GM18867 (cell line): ENCODE results near the gene TRPT1.

Source experiments
- ATAC-seq: cut with Tn5 transposase; IDR thresholded peaks from one replicate; pipeline ENCODE4 v1.9.1; 2021; ENCODE audit warnings: mild to moderate bottlenecking, moderate library complexity; ENCODE audit not compliant: unreplicated experiment

Gene TRPT1

DNA sequence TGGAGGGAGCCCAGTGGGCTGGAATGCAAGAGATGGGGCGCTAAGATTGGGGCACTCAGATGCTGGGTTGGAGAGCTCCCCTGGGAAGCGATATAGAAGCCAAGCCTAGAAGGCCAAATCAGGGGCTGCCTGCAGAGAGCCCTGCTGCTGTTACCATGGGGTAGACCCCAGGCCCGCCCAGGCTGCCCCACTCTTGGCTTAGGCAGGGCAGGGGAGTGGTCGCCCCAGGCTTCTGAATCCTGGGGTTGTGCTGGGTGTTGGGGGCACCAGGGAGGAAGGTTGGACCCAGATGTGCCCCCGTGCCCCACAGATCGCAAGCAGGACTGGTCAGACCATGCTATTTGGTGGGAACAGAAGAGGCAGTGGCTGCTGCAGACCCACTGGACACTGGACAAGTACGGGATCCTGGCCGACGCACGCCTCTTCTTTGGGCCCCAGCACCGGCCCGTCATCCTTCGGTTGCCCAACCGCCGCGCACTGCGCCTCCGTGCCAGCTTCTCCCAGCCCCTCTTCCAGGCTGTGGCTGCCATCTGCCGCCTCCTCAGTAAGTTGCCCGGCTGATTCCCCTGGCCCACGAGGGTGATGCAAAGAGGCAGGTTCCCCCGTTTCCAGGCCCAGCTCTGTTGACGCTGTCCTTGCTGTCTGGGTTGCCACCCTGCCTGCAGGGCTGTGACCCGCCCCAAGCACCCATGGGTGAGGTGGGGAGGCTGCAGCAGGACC, 15.5 kb downstream of the TRPT1 start:
- ATAC-seq, result no peak

DNA sequence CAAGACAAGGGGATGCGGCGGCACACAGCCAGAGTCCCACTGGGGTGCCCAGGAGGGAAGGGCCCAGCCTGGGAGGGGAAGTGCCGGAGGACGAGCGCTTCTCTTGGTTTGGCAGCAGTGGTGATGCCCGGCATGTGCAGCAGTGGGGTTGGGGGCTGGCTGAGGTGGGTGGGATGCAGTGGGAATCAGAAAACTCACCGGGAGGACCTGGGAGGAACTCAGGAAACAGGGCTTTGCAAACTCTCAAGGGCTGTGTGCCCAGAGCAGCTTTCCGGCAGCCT, 16.5 kb downstream of the TRPT1 start:
- no peak for ATAC-seq

DNA sequence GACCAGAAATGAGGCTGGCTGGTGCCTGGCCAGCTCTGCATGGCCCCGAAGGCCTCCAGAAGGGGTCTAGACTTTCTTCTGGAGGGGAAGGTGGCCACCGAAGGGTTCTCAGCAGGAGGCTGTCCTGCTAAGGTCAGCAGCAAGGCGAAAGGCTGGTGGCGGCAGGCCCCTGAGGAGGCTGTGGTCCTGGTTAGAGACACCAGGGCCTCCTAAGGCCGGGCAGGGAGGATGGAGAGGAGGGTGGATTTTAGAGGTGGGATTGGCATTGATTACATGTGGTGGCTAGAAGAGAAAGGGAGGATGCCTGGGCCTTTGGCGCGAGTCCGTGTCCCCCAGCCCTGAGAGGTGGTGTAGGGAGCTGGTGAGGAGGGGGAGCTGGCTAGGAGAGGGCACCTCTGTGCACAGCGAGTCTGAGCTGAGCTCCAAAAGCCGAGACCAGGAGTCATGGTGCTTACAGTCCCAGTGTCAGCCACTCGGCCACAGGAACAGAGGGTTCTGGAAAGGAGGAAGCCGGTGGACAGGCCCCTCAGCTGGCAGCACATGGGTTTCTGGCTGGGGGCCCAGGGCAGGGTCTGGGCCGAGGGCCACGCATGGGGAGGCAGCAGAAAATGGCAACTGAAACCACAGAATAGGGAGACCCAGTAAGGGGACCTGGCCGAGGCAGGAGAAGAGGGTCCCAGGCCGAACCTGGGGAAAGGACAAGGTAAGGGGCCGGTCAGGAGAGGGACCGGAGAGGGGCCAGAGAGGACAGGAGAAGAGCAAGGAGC, 17.0 kb downstream of the TRPT1 start:
- ATAC-seq, result no peak

DNA sequence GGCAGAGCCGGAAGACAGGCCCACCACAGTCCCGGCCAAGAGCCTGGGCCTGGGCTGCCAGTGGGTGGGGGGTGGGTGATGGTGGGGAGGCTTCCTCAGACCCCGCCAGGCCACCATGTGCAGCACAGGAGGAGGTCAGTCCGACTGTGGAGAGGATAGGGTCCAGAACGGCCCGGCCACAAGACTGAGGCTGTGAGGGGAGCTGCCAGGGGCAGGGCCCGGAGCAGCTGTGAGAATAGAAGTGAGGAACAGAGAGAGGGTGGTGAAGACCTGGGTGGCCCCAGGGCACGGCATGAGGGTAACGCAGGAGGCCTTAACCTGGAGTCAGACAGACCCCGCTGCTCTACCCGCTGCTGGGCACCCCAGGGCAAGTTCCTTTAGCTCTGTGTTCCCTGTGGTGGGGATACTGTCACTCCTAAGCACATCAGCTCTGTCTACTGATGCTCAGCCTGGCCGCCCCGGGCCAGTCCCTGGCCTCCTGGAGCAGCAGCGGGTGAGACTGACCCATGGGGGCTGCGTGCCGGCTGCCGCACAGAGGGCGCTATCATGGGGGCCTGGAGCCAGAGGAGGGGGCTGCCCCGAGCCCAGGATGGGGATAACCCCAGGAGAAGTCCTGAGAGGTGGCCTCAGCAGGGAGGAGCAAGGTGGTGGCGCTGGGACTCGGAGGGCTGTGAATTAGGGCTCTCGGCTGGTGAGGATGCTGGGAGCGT, 17.7 kb downstream of the TRPT1 start:
- no peak for ATAC-seq

DNA sequence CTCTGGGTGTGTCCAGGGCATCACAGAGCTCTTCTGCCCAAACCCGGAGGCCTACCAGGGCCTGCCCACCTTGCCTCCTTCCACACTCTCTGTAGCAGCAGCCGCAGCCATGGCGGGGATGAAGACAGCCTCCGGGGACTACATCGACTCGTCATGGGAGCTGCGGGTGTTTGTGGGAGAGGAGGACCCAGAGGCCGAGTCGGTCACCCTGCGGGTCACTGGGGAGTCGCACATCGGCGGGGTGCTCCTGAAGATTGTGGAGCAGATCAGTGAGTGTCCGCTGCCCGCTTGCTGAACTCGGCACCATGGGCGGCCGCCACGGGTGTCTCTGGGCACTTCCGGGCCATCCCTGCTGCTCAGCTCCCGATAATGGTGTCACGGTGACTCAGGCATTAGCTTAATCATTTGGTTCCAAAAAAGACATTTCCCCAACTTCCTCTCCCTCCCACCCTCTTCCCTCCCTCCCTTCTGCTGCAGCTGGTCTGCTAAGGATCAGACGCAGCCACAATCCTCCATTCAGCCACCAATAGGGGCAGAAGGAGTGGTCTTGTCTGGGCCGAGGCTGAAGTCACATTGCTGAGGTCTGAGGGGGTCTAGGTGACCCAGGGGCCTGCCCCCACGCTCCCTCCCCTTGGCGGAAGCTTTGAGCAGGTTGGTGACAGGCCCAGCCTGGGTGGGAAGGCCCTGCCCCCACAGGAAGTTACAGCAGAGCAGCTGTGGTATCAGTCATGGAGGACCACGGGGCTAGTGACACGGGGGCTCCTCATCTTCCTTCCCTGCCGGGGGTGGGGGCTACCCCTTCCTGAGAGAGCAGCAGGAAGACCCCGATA, 18.5 kb downstream of the TRPT1 start:
- ATAC-seq, result peak; percentile 54

DNA sequence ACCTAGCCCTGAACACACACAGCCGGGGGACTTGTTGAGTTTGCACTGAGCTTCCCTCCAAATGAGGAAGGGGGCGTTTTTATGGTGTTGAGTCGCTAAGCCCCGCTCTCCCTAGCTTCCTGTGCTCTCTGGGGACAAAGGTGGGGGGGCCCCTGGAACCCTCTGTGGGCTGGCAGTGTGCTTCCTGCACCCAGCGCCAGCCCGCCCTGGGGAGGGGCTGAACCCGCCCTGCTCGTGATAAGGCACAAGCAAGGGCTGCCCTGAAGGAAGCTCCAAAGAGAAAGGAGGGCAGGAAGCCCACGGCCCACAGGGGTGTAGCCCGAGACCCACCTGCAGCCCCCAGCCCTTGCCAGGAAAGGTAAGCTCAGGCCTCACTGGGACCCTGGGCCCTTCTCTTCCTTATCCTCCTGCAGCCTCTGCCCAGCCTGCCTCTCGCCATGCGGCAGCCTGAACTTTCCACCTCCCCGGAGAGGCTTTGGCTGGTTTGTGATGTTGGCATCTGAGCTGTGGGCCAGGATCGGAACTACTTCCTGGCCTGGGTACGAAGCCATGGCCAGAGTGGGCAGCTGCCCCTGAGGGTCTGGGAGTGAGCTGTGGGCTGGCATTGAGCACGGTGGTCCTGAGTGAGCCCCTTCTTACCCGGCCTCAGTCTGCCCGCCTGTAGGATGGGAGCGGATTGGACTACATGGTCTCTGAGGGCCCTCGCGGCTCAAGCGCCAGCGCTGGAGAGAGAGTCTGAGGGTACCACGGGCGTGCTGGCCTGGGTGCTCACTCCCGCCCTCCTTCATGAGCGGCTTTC, 19.3 kb downstream of the TRPT1 start, which contains the start of gene FERMT3:
FERMT3 (plus strand) TSS at position 265 of the 799 bp plus-strand sequence. CDS start 644 bp downstream, outside the sequence.
- peak; percentile 41 for ATAC-seq

DNA sequence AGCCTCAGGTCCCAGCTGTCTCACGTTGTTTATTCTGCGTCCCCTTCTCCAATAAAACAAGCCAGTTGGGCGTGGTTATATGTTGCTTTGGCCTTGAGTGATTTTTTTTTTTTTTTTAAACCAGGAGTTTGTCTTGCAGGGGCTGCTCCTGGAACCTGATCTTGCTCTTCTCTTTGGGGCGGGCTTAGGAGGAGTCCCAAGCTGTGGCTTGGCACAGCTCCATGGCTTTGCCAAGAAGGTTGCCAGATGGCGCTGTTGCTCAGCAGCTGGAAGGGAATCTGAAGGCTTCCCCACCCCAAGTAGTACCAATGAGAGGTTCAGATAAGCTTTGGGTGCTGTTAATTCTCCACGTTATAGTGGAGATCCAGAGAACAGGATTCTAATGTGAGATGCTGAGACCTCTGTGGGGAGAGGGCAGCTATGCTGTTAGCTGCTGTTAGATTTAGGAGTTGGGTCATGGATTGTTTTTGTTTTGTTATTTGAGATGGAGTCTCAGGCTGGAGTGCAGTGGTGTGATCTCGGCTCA, 21.5 kb downstream of the TRPT1 start:
- no peak for ATAC-seq

DNA sequence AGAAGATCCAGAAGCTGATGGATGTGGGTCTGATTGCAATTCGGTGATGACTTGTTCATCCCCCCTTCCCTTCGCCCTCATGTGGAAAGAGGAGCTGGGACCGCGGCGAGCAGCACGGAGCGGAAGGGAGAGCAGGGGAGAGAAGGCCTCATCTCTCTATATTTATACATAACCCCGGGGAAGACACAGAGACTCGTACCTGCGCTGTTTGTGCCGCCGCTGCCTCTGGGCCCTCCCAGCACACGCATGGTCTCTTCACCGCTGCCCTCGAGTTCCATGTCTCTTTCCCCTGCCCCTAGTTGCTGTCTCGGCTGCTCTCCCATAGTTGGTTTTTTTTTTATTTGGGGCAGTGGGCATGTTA, 21.9 kb downstream of the TRPT1 start:
- ATAC-seq, result no peak

DNA sequence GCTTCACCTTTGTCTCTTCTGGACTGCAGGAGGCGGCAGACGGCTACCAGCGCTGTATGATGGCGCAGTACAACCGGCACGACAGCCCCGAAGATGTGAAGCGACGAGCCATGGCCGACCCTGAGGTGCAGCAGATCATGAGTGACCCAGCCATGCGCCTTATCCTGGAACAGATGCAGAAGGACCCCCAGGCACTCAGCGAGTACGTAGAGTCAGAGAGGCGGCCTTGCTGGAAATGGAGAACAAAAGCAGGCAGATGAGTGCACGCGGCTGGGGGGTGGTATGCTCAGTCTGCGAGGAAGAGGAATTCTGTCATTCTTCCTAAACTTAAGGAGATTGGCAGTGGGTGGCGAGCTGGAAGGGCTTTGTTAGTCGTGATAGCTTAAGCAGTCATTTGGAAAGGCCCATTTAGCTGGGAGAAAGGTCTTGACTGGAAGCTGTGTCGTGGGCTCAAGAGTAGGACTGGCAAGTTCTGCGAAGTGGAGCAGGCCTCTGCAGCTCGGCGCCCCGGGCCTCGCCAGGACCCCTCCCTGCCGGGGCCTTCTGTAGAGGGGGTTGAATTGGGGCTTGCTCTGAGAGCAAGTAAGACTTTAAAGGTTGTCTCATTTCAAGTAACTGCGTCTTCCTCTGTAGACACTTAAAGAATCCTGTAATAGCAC, 22.4 kb downstream of the TRPT1 start:
- ATAC-seq, result no peak

DNA sequence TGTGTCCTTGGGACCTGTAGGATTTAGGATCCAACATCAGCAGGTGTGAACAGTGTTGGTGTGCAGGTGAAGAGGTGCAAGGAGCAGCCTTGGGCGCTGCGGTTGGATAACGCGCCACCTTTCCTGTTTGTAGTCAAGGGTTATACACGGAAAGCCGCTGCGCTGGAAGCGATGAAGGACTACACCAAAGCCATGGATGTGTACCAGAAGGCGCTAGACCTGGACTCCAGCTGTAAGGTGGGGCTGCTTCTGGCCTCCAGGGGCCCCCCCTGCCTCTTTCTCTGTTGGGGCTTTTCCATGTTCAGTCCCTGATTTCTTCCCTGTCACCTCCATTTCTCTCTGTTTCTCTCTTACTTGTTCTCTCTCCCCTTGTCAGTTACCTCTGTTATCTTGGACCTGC, 23.0 kb downstream of the TRPT1 start:
- no peak for ATAC-seq

DNA sequence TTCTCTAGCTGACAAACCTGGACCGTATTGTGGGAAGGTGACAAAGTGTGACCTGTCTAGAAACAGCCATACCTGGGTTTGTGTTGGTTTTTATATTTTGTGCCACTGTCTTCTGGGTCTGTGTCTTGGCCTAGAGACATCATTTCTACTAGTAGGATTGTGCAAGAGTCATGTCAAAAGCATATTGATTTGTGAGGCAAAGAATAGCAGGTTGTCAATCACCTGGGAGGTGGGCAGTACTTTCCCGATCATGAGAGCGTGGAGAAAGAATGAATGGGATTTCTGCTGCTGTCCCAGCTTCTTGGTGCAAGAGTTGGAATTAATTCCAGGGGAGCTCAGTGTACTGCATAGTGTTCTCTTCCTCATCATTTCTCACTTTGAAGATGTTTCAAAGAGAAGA, 24.4 kb downstream of the TRPT1 start:
- ATAC-seq, result no peak

DNA sequence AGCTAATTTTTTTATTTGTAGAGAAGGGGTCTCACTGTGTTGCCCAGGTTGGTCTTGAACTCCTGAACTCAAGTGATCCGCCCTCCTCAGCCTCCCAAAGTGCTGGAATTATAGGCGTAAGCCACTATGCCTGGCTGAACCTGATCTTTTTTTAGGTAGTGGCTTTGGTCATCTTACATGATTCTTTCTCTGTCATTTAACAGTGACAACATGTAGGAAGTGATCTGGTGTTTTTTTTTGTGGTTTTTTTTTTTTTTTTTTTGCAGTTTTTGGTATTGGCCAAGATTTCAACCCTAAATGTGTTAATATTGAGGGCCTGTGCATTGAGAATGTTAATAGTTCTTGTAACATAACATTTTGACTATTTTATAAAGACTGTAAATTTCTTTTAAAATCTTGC, 27.5 kb downstream of the TRPT1 start:
- no peak for ATAC-seq

DNA sequence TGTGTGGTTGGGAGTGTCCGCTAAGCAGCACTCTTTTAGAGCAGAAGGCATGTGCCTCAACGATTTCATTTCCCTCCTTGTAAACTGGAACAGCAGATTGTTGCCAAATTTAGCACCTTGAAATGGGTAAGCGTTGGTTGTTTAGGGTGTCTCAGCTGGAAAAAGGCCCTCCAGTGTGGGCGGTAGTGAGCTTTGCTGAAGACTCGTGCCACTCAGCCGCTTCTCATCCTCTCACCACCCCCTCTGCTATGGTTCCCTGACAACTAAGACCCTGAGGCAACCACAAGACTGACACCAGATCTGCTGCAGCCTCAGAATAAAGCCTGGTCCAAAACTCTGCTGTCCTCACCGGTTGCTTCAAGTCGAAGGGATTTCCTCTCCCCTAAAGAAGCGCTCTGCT, 29.4 kb downstream of the TRPT1 start:
- ATAC-seq, result no peak

DNA sequence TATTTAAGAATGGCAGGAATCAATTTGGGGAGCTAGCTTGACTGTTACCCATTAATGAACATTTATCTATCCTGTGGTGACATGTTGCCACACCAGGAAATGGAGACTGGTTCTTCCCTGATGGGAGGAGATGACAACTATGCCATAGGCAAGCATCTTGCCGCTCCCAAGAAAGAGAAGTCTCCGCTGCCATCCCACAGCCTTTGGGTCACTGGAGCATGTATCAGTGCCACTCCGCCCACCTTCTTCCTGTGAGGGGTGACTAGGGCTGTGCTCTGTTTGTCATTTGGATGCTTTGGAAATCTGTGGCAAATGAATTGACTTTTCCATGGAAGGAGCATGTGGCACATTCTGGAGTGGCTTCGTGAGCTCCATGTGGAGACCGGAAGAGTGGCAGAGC, 33.6 kb downstream of the TRPT1 start:
- ATAC-seq, result no peak

DNA sequence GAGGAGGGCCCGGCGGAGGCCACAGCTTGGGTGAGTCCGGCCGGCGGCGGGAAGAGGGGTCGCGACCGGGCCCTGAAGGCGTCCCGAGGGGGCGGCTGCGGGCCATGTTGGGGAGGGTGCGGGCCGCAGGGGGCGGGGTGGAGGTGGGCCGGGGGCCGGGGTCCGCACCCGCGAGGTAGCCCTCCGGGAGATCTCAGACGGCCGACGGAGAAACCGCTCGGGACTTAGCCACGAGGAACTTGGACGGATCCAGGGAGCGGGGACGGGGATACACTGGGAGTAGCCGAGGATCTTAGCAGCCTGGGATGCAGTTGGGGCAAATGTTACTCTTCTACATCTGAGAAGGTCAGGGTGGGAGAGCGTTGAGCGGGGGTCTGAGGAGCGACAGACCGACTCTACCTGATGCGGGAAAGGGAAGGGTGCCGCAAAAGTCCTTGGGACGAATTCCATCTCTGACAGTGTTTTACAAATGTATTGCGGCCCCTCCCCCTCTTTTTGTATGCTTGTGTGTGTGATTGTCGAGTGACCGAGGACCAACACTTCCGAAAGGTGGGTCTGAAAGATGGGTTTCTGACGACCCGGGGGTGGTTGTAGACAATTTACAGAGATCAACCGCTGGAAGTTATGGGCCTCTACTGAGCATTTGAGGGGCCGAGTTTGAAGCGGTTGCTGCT, 39.4 kb downstream of the TRPT1 start:
- no peak for ATAC-seq

DNA sequence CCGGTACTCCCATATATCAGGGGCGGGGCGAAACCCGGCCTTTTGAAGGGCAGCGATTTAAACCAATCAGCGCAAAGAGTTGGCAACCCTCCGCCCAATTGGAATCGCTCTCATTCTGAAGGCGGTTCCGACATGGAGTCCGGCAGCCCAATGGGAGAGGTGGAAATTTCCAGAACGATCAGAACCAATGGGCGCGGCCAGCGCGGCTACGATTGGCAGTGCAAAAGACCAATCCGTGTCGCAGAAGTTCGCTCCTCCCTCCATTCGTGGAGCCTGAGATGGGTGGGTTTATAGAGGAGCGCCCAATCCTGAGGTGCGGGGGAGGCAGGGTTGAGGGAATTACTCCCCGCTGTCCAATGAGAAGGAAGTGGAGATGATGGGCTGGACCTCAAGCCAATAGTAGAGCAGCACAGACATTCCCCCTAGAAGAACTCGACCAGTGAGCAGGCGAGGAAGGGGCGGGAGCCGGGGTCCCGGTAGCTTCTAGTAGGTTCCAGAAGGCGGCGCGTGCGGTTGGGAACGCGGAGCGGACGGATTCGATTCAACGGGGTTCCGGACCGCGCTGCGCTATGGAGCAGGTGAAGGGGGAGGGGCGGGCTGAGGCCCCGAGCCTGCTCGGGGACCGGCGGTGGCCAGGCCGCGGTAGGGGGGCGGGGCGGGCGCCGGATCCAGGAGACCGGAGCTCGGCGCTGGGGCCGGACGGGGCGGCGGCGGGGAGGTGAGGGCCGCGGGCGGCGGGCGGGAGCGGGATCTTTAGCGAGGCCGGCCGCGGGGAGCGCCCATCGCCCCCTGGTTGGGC, 40.1 kb downstream of the TRPT1 start, which contains the start of gene STIP1:
STIP1 (plus strand) TSS at position 479 of the 799 bp plus-strand sequence; CDS start at position 570, 91 bp downstream.
- ATAC-seq, result peak; percentile 84

DNA sequence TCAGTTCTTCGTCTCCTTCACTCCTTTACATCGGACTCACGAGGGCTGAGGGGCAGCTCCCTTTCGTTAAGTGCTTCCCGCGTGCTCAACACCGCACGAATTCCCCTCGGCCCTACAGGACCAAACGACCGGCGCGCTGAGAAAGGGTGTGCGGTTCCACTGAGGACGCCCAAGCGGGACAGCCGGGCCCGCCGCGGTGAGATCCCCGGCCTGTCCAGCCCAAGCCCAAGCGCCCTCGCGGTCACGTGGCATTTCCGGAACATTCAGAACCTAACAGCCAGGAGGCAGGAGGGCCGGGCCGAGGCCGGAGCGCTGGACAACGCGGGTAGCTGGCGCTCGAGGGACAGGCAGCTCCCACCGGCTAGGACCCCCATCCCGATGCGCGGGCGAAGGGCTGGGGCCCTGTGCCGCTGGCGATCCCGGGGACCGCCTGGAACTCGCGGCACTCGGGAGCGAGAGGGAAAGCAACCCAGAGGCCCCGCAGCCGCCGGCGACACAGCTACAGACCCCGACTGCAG, 40.8 kb downstream of the TRPT1 start:
- ATAC-seq, result peak; percentile 21

DNA sequence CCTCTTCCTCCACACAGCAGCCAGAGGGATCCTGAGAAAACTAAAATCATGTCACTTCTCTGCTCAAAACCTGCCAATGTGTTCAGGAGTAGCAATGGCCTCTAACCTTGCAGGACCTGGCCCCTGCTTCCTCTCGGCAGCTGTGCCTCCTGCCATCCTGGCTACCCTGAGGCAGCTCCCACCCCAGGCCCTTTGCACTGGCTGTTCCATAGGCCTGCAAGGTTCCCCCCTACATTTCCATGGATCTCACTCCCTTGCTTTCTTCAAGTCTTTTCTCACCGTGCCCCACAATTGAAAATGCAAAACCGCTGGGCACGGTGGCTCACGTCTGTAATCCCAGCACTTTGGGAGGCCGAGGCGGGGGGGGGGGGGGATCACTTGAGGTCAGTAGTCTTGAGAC, 42.1 kb downstream of the TRPT1 start:
- ATAC-seq, result no peak
